GM18907 (cell line): ENCODE measurements around the gene TMEM59.
"Not testable (repeated sequence)": the region's sequence is repeated elsewhere in the genome, so short reads cannot be mapped to it uniquely, and the experiment has no call there.

ENCODE experiments used
- ATAC-seq: cut with Tn5 transposase; IDR thresholded peaks from one replicate; pipeline ENCODE4 v1.9.1; 2021; ENCODE audit warnings: mild to moderate bottlenecking, moderate library complexity; ENCODE audit not compliant: unreplicated experiment

Gene TMEM59

DNA sequence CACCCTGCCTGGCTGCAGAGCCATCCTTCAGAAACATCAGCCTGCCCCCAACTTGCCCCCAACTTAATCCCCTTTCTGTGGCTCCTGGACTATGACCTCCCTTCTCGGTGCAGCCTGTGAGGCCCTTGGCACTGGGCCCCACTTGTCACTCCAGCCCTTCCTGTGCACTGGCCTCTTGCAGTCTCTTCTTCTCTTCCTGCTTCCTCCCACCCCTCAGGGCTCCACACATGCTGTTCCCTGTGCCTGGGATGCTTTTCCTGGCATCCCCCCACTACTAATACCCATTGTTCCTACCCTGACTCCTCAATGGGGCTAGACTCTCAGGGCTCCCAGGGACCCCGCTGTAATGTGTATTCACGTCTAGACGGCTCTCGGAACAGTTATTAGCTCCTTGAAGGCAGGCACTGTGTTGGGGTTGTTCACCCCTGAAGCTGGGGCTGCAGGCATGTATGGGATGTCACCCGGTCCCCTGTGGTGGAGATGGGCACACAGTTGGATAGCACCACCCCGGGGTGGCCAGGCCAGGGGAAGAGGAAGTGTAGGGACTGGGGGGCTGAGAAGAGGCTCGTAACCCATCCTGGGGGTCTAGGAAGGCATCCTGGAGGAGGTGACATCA is 39.5 kb downstream of the TMEM59 start:
- no peak for ATAC-seq

DNA sequence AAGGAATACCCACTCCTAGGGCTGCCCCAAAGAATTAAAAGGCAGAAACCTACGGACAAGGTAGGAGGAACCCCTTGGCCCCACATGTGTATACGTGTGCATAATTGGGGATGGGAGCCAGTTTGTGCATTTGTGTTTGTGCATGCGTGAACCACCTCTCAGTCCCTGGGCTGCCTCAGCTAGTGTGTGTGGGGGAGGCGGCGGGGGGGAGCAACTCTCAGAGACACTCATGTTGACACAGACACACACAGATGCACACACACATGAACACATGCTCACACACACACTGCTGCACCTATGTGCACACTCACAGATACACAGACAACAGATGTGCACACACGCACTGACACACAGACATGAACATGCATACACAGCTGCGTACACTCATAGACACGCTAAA is 40.1 kb downstream of the TMEM59 start:
- no peak for ATAC-seq

DNA sequence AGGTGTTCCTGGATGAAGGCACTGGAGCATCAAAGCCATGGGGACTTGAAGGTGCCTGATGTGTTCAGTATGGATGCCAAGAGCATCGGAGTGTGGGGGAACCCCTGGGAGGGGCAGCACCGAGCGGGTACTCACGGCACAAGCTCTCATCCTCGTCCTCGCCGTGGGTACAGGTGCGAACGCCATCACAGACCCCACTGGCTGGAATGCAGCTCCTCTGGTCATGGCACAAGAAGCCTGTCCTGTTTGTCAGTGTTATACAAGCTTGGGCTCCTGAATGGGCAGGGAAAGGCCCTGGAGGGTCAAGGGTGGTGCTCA is 41.0 kb downstream of the TMEM59 start:
- no peak for ATAC-seq

DNA sequence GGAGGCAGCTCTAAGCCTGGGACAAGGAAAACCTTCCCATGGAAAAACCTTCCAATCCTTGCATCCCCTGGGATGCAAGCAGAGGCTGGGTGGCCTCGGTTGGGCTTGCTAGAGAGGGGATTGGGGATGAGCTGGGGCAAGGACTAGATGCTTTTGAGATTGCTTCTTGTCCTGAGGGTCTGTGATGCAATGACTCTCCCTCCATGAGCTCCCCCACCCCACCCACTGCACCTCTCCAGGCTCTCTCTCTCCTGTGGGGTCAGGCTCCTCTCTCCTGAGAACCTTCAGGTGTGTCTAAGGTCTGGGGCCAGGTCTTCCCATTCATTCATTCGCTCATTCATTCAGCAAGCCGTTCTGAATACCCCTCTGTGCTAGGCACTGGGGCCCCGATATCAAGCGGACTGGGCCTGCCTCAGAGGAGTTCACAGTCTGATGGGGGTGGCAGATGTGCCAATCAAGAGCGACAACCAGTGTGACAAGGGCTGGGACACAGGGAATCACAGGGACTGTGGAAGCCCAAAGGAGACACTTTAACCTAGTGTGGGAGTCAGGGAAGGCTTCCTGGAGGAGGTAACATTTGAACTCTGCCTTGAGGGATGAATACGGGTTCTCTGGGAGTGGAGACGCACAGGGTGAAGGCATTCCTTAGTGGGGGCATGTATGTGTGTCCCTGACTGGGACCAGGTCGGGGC is 41.5 kb downstream of the TMEM59 start:
- ATAC-seq = no peak

DNA sequence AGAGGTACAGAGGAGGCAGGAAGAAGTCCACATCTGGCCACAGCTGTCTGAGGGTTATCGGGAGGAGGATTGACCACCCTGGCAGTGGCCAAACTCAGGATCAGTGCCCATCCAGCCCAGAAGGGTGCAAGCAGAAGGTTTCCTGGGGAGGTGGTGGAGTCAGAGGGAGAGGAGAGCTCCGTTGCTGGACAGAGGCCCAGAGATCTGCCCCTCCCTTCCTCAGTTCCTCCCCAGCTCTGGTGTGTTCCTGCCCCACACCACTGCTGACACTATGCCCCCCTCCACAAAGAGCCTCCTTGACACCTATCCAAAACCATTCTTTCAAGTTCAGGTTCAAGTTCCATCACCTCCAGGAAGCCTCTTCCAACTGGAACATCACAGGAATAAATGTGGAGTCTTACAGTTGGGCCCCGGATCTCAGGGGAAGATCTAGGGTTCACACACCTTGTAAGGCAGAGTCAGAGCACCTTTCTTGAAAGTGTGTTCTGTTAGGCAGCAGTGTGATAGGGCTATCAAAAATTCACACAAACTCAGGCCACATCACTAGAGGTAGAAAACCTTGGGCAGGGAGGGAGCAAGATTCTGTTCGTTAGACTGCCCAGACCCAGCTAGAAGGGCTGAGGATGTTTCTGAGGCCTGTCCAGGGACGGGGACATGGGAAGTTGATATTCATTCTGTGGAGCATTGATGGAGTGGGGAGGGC is 42.4 kb downstream of the TMEM59 start:
- no peak for ATAC-seq

DNA sequence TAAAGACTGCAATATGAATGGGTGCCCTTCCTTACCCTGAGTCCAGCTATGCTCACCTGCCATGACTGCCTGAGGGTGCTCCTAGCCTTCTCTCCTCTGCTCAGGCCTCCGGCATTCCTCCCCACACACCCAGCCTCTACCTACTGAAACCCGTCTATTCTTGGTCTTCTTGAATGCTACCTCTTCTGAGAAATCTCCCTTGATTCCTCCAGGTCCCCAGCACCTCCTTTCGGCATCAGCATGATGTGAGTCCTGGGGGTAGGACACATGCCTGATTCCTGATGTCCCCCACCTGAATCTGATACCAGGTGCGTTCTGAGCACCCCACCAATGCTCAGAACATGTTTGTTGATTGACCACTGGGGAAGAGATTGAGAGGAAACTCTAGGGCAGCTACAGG is 43.6 kb downstream of the TMEM59 start:
- ATAC-seq = no peak

DNA sequence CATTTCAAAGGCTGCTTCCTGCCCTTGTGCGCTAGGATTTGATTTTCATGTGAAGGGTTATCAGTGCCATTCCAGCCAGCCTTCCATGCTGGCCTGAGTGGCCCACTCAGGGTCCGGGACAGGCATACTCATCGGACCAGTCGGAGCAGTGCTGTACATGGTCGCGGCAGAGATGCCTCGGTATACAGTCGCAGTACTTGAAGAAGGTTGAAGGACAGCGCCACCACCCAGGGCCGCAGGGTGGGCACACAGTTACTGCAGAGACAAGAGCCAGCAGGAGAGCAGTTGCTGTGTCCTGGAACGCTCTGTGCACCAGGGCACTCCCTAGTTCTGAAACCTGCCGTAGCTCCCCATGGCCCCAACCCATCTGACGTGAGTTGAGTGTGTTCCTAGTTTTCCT is 44.1 kb downstream of the TMEM59 start:
- no peak for ATAC-seq

DNA sequence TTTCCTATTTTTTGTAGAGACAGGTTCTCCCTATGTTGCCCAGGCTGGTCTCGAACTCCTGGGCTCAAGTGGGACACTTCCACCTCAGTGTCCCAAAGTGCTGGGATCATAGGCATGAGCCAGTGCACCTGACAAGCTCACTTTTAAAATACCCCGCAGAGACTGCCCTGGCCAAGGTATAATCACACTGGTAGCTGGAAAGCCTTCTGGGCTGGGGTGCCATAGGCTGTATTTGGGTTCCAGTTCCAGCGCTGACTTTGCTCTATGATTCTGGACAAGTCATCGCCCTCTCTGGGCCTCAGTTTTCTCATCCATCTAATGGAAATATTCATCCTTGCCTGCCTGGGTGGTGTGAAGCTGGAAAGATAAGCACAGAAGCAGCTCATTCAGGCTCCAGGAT is 45.4 kb downstream of the TMEM59 start:
- no peak for ATAC-seq

DNA sequence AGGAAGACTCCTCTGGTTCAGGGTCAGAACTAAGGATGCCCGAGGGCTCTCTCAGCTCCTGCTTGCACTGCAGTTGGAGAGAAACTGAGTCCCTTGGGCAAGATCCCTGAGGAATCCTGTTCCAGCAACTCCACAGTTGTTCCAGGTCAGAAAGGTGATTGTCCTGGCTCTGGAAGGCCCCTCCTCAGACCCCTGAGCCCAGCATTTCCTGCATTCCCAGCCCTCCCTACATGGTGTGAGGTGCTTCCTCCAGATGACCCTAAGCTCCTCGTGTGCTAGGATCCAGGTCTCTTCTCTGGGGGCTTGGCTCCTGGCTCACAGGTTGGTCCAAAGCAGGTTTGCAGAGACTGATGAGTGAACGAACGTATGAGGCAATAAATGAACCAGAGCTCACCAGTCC is 46.5 kb downstream of the TMEM59 start:
- no peak for ATAC-seq

DNA sequence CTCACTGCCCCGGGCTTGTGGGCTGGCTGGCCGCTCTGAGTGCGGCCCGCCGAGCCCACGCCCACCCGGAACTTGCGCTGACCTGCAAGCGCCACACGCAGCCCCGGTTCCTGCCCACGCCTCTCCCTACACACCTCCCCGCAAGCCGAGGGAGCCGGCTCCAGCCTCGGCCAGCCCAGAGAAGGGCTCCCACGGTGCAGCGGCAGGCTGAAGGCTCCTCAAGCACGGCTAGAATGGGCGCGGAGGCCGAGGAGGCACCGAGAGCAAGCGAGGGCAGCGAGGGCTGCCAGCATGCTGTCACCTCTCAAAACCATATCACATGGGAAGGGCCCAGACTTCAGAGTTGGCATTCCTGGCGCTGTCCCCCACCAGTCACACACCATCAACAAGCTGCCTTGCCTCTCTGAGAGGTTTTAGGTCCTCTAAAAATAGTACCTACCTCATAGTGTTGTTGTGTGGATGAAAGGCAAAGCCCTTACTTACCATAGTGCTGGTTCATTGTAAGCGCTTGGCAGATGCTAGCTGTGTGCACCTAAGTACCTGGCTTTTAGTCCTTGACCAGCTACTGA is 48.4 kb downstream of the TMEM59 start:
- no peak for ATAC-seq

DNA sequence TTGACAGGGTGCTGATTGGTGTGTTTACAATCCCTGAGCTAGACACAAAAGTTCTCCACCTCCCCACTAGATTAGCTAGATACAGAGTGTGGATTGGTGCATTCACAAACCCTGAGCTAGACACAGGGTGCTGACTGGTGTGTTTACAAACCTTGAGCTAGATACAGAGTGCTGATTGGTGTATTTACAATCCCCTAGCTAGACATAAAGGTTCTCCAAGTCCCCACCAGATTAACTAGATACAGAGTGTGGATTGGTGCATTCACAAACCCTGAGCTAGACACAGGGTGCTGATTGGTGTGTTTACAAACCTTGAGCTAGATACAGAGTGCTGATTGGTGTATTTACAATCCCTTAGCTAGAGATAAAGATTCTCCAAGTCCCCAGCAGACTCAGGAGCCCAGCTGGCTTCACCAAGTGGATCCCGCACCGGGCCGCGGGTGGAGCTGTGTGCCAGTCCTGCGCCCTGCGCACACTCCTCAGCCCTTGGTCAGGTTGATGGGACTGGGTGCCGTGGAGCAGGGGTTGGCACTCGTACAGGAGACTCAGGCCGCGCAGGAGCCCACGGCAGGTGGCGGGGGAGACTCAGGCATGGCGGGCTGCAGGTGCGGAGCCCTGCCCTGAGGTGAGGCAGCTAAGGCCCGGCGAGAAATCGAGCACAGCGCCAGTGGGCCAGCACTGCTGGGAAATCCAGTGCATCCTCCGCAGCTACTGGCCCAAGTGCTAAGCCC is 49.1 kb downstream of the TMEM59 start:
- ATAC-seq = not testable (repeated sequence)

DNA sequence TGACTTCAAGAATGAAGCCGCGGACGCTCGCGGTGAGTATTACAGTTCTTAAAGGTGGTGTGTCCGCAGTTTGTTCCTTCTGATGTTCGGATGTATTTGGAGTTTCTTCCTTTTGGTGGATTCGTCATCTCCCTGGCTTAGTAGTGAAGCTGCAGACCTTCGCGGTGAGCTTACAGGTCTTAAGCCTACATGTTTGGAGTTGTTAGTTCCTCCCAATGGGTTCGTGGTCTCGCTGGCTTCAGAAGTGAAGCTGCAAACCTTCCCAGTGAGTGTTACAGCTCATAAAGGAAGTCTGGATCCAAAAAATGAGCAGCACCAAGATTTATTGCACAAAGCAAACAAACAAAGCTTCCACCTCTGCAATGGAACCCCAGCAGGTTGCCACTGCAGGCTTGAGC is 49.8 kb downstream of the TMEM59 start:
- ATAC-seq = no peak

DNA sequence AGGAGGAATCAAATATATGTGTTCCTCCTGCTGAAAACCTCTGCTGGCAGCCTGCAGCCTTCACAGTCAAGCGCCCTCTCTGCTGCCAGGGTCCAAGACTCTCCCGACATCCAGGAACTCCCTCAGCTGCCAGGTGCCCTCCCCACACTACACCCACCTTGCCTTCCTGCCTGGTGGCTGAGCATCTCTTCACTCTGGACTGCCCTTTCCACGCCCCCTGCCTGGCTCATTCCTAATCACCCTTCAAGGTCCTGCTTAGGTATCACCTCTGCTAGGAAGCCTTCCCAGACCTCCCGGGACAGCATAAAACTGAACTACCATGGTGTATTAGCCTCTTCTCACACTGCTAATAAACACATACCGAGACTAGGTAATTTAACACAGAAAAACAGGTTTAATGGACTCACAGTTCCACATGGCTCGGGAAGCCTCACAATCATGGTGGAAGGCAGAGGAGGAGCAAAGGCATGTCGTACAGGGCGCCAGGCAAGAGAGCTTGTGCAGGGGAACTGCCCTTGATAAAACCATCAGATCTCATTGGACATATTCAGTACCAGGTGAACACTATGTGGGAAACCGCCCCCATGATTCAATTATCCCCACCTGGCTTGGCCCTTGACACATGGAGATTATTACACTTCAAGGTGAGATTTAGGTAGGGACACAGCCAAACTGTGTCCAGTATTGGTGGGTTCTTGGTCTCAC is 50.3 kb downstream of the TMEM59 start:
- ATAC-seq = no peak

DNA sequence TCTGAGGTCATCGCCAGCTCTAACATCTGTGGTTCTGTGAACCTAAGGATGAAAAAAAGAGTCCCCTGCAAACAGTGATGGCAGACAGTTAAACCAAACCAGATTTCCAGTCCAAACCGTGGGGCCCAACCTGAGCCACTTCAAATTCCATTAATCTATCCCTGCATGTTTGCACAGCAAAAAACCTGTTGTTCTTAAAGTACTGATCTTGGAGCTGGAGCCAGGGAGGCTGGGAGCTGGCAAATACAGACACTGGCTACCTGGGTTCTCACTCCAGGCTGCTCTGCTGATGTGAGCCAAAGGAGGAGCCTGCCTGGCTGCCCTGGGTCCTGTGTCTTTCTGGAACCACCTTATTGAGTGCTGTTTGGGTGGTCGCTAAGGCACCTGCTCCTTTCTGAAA is 51.4 kb downstream of the TMEM59 start:
- ATAC-seq = no peak

DNA sequence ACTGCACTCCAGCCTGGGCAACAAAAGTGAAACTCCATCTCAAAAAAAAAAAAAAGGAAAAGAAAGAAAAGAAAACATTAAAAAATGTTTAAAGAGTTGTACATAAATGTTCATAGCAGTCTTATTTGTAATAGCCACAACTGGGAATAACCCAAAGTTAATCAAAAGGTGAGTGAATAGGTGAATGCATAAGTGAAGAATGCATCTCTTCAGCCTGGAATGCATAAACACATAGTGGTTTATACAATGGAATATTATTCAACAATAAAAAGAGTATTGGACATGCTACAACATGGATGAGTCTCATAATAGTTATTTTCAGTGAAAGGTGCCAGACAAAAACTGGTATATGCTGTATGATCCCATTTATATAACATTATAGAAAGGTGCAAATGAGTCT is 53.1 kb downstream of the TMEM59 start:
- ATAC-seq = no peak

DNA sequence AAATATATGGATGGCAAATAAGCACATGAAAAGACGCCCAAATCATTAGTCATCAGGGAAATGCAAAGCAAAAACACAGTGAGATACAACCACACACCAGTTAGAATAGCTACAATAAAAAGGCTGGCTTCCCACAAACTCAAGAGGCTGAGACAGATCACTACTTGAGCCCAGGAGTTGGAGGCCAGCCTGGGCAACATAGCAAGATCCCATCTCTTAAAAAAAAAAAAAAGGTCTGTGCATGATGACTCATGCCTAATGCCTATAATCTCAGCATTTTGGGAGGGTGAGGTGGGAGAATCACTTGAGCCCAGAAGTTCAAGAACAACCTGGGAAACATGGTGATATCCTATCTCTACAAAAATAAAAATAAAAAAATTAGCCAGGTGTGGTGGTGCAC is 54.8 kb downstream of the TMEM59 start:
- ATAC-seq = no peak

DNA sequence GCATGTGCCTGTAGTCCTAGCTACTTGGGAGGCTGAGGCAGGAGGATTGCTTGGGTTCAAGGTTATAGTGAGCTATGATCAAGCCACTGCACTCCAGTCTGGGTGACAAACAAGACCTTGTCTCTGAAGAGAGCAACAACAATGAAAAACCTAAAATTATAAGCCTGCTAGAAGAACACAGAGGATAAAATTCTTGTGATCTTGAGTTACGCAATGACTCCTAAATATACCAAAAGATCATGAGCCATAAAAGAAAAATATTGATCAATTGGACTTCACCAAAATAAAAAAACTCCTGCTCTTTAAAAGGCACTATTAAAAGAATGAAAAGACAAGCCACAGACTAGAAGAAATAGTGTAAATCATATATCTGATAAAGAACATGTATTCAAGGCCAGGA is 57.3 kb downstream of the TMEM59 start:
- no peak for ATAC-seq

DNA sequence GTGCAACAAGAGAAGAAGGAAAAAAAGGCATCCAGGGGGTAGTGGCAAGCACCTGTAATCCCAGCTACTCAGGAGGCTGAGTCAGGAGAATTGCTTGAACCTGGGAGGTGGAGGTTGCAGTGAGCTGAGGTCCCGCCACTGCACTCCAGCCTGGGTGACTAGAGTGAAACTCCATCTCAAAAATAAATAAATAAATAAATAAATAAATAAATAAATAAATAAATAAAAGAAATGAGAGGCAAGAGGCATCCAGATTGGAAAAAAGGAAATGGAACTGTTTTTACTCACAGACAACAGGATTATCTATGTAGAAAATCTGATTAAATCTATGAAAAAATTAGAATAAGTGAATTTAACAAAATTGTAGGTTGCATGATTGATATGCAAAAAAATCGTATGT is 58.5 kb downstream of the TMEM59 start:
- not testable (repeated sequence) for ATAC-seq

DNA sequence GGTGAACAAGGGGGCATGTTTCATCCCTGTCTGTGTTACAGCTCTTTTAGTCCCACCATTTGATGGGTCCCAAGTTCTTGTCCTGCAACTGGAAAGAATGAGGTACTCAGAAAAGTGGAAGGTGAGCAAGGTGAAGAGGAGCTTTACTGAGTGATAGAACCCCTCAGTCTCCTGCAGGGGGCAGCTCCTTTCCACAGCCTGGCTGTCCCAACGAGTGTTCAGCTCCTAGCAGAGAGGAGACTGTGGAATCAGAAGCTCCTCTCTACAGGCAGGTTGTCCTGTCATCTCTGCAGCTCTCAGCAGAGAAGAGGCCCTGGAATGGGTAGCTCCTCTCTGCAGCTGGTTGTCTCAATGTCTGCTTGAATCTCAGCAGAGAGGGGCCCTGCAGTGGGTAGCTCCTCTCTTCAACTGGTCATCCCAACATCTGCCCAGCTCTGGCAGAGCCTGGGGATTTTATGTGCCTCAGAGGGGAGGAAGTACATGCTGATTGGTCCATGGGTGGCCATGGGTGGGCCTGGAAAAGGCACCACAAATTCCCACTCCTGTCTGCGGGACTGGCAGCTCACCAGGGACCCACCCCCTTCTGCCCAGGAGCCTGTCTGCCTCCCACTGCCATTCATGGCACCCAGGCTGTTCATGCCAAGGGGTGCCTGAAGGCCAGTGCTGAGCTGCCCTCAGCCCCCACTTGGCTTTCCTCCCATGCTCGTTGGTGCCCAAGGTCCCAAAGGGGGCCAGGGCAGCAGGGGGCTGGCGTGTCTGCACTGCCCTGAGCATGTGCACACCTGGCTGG is 60.7 kb downstream of the TMEM59 start:
- no peak for ATAC-seq

DNA sequence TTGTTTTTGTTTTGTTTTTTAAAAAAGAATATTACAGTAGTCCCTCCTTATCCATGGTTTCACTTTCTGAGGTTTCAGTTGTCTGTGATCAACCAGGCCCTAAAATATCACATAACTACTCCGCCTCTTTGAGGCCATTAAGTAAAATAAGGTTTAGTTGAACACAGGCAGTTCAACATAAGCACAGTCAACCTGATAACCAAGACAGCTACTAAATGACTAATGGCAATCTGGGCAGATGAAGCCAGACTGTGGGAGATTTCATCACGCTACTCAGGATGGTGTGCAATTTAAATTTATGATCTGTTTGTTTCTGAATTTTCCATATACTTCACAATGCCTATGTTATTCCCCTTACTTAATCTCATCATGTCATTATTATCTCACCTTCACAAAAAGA is 65.1 kb downstream of the TMEM59 start:
- no peak for ATAC-seq
